Upper lobe of left lung (tissue), 4 donors: Measurements from ENCODE around the gene NUP93.

ENCODE experiments used
- CTCF ChIP-seq, 6 experiments: fragments of 450-650 bp in 4 of 6; fragments of 200-600 bp in 2 of 6; sonication (generic) in 2 of 6; IDR thresholded peaks; one replicate each; pipeline ENCODE4 v1.5.1; 2016 to 2019; ENCODE audit warnings: antibody characterized with exemption in 6 of 6
- EP300 ChIP-seq, 4 donors: sonication (generic); formaldehyde crosslinking; IDR thresholded peaks; one replicate each; pipeline ENCODE4 v1.5.1; 2017; ENCODE audit warnings: antibody characterized with exemption in 4 of 4, control low read depth in 2 of 4
- POLR2A ChIP-seq, 4 donors: fragments of 450-650 bp; IDR thresholded peaks; one replicate each; pipeline ENCODE4 v1.5.1; 2016 to 2017; ENCODE audit warnings: antibody characterized with exemption in 4 of 4, mild to moderate bottlenecking in 2 of 4
- POLR2AphosphoS5 ChIP-seq, 2 donors: sonication (generic); formaldehyde crosslinking; IDR thresholded peaks; one replicate each; pipeline ENCODE4 v1.5.1; 2017; ENCODE audit warnings: antibody characterized with exemption in 2 of 2

DNA sequence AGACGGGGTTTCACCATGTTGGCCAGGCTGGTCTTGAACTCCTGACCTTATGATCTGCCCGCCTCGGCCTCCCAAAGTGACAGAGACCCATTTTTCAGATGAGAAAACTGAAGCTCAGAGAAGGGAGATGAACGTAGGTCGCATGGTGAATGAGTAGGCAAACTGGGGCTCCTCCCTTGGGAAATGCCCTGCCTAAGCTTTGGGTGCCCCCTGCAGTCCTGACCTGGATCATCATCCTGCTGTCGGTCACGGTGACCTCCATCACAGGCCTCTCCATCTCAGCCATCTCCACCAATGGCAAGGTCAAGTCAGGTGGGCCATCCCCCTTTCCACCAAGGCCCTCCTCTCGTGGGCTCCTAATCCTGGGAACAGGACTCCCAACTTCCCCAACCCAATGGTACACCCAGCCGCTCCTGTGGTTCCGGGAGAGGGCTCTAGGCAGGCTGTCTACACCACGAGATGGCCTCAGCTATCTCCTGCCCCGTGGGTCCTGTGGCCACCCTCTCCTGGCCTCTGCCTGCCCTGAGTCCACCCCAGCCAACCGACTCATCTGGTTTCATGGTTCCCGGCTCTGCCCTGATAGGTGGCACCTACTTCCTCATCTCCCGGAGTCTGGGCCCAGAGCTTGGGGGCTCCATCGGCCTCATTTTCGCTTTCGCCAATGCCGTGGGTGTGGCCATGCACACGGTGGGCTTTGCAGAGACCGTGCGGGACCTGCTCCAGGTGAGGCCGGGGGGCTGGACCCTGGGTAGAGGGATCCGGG is 139.8 kb downstream of the NUP93 start:
- TF ChIP-seq CTCF (IDR thresholded peaks at IDR 0.05): peak in 3 of 6 experiments; percentile 18 to 53 (median 49)
- TF ChIP-seq EP300 (IDR thresholded peaks at IDR 0.05): no peak
- no peak for TF ChIP-seq POLR2A (IDR thresholded peaks at IDR 0.05)
- TF ChIP-seq POLR2AphosphoS5 (IDR thresholded peaks at IDR 0.05): no peak
